GM23248 (cell line): Measurements from ENCODE around the gene SERPINH1.

ENCODE experiments used
- EZH2 ChIP-seq: fragments of 200-600 bp; sonication (generic); IDR thresholded peaks from 2 replicates; pipeline ENCODE4 v1.6.1; 2018; ENCODE audit warnings: antibody characterized with exemption, mild to moderate bottlenecking; ENCODE audit not compliant: insufficient read depth, poor library complexity, severe bottlenecking
- EZH2phosphoT487 ChIP-seq: fragments of 200-600 bp; sonication (generic); IDR thresholded peaks from 2 replicates; pipeline ENCODE4 v1.6.1; 2018; ENCODE audit warnings: antibody characterized with exemption, moderate library complexity, mild to moderate bottlenecking, low read depth; ENCODE audit not compliant: insufficient read depth

DNA sequence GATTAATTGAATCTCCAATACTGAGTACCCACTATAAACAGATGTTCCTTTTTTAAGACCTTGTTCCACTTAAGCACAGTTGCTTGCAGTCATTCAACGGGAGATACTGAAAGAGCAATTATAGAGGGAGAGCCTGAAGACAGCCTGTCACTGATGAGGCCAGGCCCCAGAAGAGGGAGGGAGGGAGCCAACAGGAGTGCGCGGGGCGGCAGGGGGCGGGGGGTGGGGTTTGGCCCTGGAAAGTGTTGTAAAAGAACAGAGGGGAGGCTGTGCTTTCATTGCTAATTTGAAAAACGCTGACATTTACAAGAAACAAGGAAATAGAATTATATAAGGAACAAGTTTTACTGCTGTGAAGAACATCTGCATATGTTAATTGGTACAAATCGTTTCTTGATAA lies 53.7 kb downstream of the SERPINH1 start:
- no peak for TF ChIP-seq EZH2phosphoT487
- TF ChIP-seq EZH2 = no peak
